NCI-H1048 (cell line): Measurements from ENCODE around the gene FNBP1L.
"Not testable (repeated sequence)": the region's sequence is repeated elsewhere in the genome, so short reads cannot be mapped to it uniquely, and the experiment has no call there.

Experiments
- DNase-seq: peaks from one replicate; lab custom pipeline; 2025; lab: John Stamatoyannopoulos, UW

The FNBP1L gene

DNA sequence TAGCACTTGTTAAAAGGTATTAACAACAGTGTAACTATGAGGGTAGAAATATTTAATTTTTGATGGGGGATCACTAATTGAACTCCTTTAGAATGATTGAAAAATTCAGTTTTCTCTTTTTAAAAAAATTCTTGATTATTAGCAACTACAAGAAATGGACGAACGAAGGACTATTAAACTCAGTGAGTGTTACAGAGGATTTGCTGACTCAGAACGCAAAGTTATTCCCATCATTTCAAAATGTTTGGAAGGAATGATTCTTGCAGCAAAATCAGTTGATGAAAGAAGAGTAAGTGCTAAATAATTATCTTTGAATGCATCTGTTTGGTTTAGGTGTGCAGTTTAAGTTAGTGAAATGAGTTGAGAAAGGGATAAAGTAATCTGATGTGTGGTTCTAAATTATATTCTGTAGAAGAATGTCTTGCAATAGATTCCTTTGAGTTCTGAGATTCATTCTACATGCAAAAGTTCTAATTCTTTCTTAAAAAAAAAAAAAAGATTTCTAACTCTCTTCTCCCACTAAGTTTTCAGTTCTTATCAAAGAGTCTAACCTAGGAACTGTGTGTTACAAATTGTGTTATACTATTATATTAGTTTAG lies 85.0 kb downstream of the FNBP1L start:
- no peak for DNase-seq

DNA sequence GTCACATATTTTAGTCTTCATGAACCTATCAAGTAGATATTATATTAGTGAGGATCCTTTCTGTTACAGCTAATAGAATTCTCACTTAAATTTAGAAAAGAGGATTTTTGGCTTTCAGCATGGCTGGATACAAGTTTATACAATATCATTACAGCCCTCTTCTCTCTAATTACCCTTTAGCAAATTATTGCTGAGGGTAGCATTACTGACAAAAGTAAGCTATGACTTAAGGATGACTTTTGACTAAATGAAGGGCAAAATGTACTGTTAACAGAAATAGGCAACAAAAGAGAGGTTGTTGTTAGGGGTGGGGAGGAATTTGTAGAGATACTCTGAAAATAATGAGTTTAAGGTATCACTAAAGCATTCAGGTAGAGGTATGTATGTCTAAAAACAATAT lies 85.8 kb downstream of the FNBP1L start:
- no peak for DNase-seq

DNA sequence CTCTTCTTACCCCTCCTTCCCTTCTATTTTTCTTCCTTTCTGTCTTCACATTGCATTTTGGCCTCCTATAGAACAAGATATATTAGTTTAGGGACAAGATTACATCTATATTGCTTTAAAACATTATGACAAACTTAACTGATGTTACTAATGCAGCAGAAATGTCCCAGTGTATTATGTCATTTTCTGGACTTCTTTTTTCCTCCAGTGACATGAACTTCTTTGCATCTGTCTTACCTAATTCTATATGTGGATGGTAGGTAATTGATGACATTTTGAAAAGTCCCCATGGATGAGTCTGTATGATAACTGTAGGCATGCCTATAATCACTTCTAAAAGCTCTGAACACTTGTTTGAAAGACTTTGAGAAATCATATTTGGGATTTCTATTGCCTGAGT lies 89.5 kb downstream of the FNBP1L start:
- no peak for DNase-seq

- DNase-seq: no peak
These were observed 90.0 kb downstream of the FNBP1L start for GRCh38 chr1:93537924-93538323.

- no peak for DNase-seq
These were observed 93.1 kb downstream of the FNBP1L start for GRCh38 chr1:93541045-93541444.

GRCh38 chr1:93542398-93542797 lies 94.5 kb downstream of the FNBP1L start:
- no peak for DNase-seq

GRCh38 chr1:93546162-93546863 lies 98.4 kb downstream of the FNBP1L start:
- no peak for DNase-seq

DNA sequence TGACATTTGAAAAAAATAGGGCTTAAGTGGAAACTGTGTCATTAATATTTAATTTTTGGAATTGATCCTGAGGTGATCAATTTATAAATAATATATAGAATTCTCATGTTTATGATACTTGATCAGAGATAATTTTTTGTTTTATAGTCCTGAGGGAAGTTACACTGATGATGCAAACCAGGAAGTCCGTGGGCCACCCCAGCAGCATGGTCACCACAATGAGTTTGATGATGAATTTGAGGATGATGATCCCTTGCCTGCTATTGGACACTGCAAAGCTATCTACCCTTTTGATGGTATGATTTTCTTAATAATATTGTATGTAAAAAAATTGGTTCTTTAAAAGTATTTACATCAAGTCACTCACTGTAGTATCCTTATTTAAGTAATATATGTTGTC lies 101.2 kb downstream of the FNBP1L start:
- no peak for DNase-seq

GRCh38 chr1:93549811-93550210 lies 101.9 kb downstream of the FNBP1L start:
- no peak for DNase-seq

GRCh38 chr1:93552741-93553455 lies 105.0 kb downstream of the FNBP1L start:
- peak; percentile 26 for DNase-seq

DNA sequence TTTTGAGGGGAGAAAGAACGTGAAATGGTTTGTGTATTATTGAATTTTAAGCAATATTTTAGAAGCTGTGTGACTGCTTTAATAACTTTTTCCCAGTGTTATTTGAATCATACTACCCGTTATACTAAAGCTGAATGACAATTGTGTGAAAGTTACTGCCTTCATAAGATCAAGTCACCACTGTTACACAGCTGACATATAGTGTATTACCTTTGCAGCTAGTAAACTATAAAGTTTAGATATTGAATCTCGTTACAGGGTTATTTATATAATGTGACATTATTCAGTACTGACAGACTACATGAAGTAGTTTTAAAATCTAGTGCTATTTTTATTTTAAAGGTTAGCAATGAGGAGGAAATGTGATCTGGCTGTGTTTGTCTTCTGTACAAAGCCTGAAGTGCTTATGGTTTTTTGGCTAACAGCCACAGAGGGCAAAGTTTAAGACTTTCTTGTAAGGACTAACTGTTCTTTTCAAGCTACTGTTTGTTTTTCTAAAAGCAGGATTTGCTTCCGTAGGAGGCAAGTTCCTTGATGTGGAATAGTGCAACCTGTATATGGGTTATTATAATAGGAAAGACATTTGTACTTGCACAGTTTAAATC lies 106.1 kb downstream of the FNBP1L start:
- DNase-seq: not testable (repeated sequence)

DNA sequence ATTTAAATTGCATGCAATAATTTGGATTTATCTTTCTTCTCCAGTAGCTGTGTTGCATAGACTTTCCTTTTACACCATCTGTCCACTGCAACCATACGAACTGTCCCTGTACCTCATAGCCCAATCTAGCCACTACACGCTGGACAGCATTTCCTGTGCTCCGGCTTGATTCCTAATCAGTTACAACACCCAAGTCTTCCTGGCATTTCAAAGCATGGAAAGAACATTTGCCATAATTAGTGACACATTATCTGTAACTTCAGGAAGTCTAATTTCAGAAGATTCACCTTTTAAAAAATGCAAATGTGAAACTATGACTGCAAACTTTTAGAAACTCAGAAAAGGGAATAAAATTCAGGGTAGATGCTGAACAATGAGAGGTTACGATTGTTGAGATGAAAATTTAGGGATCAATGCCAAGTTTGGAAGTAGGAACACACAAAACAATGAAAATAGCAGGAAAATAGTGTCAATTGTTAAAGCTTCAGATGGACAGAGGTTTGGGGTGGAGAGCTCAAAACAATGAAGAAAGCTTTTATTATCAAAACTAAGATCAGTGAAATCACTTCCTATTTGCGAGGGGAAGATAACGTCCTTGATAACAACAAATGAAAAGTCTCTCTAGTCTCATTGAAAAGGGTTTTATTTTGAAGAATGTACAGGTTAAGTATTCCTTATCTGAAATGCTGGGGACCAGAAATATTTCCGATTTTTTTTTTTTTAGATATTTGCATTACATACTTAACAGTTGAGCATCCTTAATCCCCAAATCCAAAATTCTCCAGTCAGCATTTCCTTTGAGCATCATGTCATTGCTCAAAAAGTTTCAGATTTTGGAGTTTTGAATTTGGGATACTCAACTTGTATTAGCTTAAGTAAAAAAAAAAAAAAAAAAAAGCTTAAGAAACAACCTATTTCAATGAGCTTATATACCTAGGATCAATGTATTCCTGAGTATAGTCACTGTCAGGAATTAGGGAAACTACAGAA lies 107.3 kb downstream of the FNBP1L start:
- DNase-seq: no peak

GRCh38 chr1:93556291-93556690 lies 108.4 kb downstream of the FNBP1L start:
- no peak for DNase-seq

DNA sequence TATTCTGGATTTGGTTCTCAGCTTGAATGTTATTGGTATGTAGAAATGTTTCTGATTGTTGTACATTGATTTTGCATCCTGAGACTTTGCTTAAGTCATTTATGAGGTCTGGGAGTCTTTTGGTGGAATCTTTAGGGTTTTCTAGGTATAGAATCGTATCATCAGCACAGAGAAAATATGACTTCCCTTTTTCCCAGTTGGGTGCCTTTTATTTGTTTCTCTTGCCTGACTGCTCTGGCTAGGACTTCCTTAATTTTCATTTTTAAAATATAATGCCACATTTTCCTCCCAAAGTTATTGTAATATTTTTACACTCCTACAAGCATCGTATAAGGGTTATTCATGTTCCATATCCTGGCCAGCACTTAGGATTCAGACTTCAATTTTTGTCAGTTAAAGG lies 111.1 kb downstream of the FNBP1L start:
- DNase-seq: no peak

- DNase-seq: no peak
These were observed 111.8 kb downstream of the FNBP1L start for GRCh38 chr1:93559695-93560094.

- DNase-seq: no peak
These were observed 117.7 kb downstream of the FNBP1L start for GRCh38 chr1:93565496-93566206.

DNA sequence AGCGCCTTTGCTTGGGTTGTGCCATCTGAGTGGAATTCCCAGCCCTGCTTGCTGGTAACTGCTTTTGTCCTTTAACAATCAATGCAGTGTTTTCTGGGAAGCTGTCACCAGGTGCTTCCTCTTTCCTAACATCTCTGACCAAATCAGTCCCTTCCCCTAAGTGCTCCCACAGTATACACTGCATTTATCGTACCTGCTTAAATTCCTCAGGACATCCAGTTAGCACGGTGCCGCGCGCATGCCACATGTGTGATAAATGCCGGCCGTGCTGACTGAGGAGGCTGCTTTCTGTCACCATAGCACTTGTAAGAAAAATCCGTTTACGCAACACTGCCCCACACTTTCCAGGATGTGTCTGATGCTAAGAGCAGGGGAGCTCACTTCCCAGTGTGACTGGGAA lies 118.3 kb downstream of the FNBP1L start:
- DNase-seq: no peak

DNA sequence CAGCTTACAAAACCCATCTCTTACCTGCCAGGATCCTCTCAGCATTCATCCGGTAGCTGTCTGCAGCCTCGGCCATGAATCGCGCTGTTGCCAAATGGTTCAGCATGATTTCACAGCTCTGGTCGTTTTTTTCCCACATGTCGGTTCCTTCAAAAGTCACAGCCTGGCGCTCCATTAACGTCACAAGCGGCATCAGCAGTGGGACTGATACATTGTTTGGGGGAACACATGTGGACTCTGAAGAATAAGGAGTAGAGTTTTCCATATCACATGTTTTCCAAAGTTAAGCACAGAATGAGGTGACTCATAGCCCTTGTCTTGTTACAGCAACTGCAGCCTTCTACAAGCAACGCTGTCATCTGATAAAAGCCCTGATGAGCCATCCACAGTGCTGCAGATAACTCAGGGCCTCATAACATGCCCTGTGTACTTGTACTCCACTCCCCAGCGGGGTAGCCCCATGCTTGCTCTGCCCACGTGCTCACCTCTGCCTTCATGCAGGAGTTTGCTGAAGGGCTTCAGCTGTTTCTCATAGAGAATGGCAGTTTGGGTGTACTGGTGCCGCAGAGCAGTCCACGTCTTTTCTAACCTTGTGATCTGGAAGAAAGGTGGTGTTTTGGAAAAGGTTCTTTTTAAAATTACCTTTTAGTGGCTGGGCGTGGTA lies 119.5 kb downstream of the FNBP1L start:
- no peak for DNase-seq

- DNase-seq: no peak
These were observed 121.6 kb downstream of the FNBP1L start for GRCh38 chr1:93569489-93569888.

DNA sequence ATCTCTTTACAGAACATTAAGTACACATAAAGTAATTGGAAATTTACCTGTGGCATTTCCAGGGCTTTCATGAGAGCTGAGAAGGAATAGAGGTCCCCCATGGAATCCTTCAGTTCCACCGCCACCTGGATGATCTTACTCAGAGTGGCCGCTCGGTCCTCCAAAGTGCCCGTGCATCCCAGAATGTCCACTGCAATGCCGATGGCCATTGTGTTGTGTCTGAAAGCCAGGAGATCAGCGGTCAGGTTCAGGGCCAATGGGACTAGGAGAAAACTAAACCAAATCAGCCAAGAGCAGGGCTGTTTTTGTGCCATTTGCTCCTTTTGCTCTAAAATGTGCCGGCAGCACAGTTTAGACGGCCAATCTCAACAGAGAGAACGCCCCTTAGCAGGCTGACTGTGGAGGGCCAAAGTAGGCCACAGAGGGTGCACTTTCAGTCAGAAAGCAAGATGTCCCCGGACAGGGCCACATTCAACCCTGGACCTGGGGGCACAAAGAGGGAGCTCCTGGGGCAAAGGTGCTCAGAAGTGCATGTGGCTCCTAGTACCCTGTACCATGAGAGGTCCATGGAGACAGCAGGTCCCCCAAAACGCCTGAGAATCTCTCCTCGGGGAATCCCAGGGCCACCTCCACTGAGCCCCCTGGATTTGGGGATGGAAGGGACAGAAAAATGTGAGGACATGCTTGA lies 123.8 kb downstream of the FNBP1L start:
- DNase-seq: no peak
